Activated naive CD8-positive, alpha-beta T cell treated with anti-CD3 and anti-CD28 coated beads, Interleukin-2, amount 50 U/mL, for 16 hours (primary cell): Measurements from ENCODE around the gene LENEP.

Experiments
- DNase-seq: peaks from one replicate; pipeline ENCODE4 v3.0.0-alpha.2; 2020; ENCODE audit warnings: low read depth, low spot score

The LENEP gene

GRCh38 chr1:155026154-155026553 is 32.8 kb downstream of the LENEP start:
- no peak for DNase-seq

- no peak for DNase-seq
Measured at GRCh38 chr1:155026588-155026987, 33.2 kb downstream of the LENEP start.

DNA sequence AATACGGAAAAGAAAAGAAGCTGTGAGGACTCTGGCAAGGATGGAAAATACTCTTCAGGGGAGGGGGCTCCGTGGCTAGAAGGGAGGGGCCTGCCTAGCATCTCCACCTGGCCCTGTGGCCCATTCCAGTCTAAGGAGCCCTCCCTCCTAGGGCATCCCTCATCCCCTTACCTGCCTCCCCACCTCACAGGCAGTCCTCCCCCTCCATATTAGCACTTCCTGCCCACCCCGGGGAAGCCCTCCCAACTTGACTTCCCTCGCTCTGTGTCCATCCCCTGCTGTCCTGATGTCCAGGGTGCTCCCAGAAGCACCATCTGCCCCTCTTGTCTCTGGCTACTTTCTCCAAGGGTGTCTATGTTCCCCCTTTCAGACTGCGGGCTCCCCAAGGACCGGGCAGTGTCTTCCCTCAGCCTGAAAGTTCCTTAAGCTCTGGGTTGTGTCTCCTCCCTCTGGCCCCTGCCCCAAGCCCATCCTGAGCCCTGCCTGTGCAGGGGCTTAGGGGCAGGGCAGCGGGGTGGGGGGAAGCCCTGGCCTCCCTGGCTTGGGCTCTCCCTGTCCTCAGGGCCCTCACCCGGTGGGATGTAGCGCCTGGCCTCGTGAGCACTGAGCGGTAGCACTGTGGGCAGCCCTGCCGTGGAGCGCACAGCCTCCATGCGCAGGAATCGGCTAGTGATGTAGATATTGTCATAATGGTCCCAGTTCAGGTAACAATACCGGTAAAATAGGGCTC is 36.3 kb downstream of the LENEP start:
- DNase-seq: no peak

DNA sequence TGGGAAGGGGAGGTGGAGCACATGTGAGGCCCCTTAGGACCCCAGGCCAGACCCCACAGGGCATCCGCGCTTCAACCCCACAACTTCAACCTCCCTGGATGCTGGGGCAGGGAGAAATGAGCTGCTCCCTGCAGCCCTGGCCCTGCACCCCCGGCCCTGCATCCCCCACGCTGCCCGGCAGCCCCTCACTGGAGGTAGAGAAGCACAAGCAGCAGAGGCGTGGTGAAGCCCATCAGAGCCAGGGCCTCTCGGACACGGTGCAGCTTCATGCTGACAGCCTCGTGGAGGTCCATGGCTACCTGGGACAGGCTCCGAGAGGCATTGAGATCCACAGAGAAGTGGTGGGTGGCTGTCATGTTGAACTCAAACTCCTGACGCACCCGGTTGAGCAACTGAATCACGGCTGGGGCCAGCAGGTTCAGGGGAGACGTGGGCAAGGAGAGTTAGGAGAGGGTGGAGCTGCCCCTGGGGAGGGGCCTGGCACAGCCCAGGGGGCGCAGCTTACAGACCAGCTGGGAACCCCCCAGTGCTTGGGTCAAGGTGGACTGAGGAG is 36.9 kb downstream of the LENEP start:
- no peak for DNase-seq

- no peak for DNase-seq
Measured at GRCh38 chr1:155030899-155031298, 37.5 kb downstream of the LENEP start.

DNA sequence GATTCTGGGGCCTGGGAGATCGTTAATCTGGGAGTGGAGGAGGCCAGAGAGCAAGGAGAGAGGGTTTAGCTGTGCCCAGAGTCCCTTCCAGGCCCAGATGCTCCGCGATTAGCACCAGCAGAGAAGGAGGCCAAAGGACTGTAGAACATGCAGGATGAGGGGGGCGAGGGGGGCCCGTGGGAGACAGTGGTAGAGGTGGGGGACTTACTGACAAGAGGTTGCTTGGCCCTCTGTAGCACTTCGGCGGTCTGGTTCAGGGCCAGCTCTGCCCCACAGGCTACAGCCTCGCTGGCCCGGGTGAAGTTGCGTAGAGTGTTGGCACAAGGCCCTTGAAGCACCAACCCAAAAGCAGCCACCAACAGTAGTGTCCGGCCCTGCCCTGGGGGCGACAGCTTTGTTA is 39.5 kb downstream of the LENEP start:
- DNase-seq: no peak

DNA sequence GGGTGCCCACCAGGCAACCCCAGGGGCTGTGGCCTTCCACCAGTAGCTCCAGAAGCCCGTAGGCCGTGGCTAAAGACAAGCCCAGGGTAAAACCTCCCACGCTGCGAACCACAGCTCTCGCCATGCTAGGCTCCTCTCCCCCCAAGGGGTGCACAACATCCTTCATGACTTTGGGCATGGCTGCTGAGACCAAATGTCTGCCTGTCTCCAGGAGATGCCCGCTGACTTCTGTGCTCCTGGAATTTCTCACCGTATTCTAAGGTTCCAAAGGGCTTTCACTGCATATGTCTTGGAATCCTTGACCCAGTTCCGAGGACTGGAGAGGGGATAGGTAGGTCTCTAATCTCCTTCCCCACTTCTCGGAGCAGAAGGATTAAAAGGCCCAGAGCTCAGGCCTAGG is 40.1 kb downstream of the LENEP start, which contains the start of the genes DCST1 and DCST2:
Gene DCST1 (plus strand): TSS at position 301 of the 400 bp plus-strand sequence. CDS start 213 bp downstream, outside the sequence.
Gene DCST2 (minus strand): TSS at position 258 of the 400 bp plus-strand sequence. CDS start 80 bp downstream, at position 178.
- no peak for DNase-seq

- no peak for DNase-seq
Measured at GRCh38 chr1:155034318-155035208, 41.2 kb downstream of the LENEP start.

DNA sequence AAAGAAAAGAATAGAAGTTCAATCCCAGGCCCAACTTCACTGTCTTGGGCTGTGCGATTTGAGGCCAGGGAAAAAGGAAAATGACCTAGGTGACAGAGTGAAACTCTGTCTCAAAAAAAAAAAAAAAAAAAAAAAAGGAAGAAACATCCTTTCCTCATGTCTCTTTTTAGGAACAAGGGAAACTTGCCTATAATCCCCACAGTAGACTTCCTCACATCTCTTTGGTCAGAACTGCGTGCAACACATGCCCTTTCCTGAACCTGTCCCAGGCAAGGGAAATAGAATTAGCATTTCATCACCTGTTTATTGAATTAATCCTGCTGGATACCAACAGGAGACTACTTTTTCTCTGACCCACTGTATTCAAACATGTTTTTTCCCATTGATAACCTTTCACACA is 42.5 kb downstream of the LENEP start:
- no peak for DNase-seq

GRCh38 chr1:155037043-155037442 is 43.7 kb downstream of the LENEP start:
- no peak for DNase-seq

DNA sequence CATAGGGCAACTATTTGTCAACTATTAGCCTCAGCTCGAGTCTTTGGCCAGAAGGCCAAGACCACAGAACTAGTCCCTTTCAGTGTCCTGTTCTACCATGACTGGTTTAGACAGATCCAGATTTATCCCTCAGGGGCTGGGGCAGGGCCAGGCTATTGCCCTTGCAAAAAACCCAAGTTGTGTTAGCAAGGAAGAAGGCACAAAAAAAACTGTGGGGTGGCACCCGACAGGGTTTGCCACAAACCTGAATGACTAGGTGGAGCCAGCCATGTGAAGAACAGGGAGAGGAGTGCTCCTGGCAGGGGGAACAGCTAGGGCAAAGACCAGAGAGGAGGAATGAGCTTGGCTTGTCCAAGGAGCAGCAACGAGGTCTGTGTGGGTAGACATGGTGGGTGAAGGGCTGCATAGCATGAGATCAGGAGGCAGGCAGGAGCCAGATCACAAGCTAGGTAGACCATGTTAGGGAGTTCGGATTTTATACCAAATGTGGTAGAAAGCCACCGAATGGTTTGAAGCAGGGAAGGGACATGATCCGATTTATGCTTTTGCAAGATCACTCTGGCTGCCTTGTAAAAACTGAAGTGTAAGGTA is 44.6 kb downstream of the LENEP start:
- DNase-seq: no peak

- DNase-seq: no peak
Measured at GRCh38 chr1:155038602-155039307, 45.4 kb downstream of the LENEP start.

DNA sequence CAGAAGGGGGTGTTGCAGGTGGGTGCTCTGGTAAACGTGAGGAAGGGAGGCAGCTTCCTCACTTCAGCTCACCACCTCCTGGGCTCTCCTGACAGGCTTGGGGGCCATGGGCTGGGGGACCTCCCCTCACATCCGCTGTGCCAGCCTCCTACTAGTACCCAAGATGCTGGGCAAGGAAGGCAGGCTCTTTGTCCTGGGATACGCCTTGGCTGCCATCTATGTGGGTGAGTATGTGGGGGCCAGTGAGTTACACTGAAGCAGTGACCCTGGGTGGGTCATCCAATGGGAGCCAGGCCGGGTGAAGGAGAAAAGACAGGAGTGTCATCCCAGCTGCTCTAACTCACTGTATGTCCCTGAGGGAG is 45.9 kb downstream of the LENEP start:
- no peak for DNase-seq

DNA sequence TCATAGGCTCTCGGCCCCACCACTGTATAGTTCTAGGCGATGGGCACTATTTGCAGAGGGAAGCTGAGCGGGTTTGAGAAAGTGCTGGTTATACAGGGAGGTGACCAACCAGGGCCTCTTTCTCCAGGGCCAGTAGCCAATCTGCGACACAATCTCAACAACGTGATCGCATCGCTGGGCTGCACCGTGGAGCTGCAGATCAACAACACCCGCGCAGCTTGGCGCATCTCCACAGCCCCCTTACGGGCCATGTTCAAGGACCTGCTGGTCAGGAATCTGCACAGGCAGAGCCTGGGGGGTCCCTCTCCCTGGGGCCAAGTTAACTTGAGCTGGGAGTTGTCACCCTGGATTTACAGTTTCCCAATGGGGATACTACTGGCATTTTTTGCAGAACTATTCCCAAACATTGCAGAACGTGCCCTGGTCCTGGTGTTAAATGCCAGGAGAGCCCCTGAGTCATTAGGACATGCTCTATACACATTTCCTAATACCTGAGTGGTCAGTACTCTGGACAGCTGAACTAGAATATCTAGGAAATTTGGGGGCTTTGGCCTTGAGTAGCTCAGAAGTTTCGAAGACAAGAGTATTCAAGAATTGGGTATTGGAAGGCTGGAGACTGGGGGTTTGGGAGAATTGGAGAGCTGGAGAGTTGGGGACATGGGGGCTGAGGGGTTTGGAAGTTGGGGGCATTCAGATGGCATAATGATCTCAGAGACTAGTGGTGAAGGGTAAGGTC is 47.1 kb downstream of the LENEP start:
- DNase-seq: no peak

DNA sequence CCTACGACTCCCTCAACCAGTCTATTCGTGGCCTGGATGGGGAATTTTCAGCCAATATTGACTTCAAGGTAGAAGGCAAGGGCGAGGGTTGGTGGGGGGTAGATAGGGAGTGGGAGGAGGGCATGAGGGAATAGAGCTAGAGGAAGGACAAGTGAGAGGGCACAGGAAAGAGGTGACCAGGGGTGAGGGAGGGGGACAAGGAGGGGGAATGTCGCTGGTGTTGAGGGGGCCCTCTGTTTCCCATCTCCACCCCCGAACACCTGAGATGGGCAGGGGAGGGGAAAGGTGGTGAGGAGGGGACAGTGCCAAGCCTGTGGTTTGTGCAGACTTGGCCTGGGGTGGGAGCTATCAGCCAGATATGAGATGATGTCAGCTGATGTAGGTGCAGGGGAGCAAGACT is 49.4 kb downstream of the LENEP start:
- no peak for DNase-seq

GRCh38 chr1:155043301-155043702 is 49.9 kb downstream of the LENEP start:
- DNase-seq: no peak

GRCh38 chr1:155043793-155044192 is 50.4 kb downstream of the LENEP start:
- no peak for DNase-seq
